NCI-H1694 (cell line): ENCODE data around the gene L3MBTL3.
"Not testable (repeated sequence)": the region's sequence is repeated elsewhere in the genome, so short reads cannot be mapped to it uniquely, and the experiment has no call there.

ENCODE experiments used
- DNase-seq: peaks from one replicate; lab custom pipeline; 2025; lab: John Stamatoyannopoulos, UW

L3MBTL3 gene

DNA sequence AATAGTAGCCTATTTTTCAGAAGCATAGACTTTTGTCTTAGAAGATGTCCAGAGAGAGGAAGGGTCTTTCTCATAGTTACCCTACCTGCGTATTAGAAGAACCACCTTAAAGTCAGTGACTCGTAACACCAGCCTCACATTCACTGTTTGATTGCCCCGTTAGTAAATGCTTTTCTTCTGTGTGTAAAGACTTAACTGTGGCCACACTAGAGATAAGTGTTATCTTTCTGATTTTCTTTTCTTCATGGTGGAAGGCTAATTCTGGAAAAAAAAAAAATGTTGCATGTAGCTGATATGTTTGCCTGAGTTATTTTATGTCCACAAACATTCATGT, 120.5 kb downstream of the L3MBTL3 start:
- no peak for DNase-seq

DNA sequence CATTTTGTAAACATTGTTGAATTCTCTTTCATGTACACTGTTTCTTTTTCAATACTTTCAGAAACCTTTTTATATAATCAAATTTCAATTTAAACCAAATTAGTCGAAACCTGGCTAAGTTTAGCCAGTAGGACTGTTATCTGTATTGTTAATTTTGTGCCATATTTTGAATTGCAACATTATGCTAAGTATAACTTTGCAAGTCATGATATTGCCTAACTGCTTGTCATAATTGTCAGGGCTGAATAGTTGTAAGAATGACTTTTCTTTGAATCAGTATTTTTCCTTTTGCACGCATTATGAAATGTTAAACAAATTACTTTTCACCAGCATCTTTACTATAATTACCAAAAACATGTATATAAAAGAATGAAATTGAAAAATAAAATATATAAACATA, 121.7 kb downstream of the L3MBTL3 start:
- DNase-seq = no peak

DNA sequence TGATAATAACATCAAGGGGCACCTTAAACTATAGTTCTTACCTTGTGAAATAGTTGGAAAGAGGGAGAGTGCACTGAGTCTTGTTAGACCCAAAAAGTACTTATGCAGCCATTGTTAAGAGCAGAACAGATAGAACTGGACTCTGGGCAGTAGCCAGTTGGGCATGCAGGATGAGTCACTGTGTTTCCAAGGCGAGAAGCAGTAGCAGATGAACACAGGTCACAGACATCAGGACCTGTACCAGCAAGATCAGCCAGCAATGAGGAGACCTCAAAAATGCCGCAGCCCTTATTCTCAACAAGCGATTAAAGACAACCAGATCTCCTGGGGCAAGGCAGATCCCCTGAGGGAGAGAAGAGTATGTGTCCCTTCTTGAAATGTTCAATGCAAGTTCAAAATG, 125.3 kb downstream of the L3MBTL3 start:
- no peak for DNase-seq

DNA sequence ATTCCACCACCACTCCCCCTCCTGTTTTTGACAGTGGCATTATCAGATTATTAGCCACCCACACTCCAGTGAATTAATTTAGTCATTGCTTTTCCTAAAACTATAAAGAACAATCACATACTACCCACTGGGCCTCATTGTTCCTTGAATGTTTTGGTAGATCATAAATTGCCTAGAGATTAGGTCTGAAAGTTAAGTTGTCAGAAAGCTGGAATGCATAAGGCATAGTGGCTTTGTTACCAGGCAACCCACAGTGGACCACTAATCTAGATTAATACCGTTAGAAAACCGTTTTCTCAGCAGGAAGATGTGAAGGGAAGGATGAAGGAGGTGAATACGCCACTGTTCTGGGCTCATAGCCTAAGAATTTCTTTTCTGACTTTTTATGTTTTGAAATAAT, 128.7 kb downstream of the L3MBTL3 start:
- DNase-seq = no peak

DNA sequence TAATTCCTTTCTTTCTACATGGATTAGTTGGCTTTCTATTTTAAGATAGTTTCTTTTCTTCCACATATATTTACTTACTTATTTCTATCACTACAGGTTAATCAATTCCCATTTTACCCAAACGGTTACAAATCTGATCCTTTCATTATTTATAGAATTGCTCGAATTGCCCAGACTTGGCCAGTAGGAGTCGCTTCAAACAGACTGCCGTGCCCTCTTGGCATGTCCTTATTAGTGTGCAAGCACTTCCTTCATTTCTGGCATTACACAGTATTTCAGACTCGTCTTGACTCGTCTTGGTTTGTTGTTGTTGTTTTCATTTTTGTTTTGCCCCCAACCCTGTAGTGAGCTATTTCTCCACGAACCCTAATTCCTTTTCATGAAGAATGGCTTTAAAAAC, 129.8 kb downstream of the L3MBTL3 start:
- no peak for DNase-seq

DNA sequence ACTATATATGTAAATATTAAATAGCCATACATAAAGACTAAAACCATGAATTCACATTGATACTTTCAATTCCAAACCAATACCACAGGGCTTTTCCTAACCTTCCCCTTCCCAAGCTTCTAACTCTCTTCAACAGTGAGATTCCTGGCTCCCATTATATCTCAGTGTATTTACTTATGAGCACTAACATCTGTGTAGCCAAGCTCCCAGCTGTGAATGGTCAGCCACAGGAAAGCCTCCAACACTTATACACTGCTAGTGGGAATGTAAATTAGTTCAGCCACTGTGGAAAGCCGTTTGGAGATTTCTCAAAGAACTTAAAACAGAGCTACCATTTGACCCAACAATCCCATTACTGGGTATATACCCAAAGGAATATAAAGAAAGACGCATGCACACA, 130.6 kb downstream of the L3MBTL3 start:
- DNase-seq = not testable (repeated sequence)

DNA sequence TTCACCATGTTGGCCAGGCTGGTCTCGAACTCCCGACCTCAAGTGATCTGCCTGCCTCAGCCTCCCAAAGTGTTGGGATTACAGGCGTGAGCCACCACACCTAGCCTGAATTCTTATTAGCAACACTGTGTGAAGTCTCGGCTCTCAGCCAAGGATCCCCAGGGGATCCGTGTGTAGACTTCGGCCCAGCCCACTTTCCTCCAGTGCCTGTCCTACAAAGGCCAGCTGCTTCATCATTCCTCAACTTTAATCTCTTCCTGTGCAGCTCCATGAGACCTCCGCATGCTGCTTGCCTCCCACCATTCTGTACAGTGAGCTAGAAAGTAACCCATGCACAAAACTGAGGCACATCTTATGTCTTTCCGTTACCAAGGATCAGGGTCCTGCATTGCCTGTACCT, 132.5 kb downstream of the L3MBTL3 start:
- DNase-seq = no peak

DNA sequence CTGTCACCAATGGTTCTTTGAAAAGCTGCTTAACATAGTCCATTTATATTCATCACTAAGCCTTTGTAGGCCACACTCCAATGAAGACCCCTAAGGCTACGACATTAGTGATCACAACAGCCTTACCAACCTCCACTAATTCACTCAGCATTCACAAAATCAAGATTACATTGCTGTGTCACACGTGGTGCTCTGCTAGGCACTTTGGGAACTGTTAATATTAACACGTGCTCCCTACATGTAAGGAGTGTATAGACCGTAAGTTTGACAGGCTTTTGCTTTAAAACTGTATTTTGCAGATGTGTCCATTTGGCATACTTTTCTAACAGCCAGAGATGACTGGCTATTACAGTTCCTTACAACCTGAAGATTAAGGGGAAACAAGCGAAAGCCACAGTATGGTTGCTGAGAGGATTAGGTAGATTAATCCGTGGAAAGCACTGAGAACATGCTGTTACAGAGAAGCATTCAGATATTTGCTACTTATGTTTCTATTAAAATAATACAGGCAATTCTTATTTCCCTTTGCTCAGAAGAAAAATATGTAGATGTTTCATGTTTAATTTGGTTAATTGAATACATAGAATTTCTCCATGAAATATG, 134.6 kb downstream of the L3MBTL3 start:
- DNase-seq = no peak

DNA sequence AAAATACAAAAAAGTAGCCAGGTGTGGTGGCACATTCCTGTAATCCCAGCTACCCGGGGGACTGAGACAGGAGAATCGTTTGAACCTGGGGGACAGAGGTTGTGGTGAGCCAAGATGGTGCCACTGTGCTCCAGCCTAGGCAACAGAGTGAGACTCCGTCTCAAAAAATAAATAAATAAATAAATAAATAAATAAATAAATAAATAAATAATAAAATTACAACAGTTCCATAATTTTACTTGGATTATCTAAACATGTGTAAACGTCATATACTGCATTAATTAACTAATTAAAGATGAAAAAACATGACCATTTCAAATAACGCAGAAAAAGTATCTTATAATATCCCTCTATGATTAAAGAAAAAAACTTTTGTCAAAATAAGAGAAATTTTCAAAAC, 138.5 kb downstream of the L3MBTL3 start:
- no peak for DNase-seq

DNA sequence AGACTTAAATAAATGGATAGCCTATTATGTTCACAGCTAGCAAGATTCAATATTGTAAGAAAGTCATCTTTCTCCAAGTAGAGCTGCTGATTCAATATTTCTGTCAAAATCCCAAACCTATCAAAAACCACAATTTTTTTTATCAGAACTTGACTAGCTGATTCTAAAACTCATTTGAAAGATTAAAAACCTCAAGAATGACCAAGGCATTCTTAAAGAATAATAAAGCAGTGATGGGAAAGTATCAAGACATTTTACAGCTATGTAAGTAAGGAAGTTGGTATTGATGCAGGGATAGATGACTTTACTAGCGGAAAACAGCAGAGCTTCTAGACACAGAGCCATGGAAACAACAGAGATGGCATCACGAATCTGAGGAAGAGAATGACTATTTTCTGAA, 139.7 kb downstream of the L3MBTL3 start:
- DNase-seq = no peak

DNA sequence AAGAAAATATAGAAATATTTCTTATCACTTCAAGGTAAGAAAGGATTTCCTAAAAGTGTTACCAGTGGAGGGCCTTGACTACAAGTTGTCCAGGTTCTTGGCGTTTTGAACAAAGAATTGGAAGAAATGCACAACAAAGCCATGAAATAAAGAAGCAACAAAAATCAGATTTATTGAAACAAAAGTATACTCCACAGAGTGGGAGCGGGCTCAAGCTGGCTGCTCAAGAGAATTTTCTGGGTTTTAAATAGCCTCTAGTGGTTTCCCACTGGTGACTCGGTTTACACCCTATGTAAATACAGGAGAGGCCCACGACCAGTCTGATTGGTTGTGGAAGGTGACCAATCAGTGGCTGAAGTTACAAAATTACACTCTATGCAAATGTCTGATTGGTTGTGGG, 140.2 kb downstream of the L3MBTL3 start:
- no peak for DNase-seq

DNA sequence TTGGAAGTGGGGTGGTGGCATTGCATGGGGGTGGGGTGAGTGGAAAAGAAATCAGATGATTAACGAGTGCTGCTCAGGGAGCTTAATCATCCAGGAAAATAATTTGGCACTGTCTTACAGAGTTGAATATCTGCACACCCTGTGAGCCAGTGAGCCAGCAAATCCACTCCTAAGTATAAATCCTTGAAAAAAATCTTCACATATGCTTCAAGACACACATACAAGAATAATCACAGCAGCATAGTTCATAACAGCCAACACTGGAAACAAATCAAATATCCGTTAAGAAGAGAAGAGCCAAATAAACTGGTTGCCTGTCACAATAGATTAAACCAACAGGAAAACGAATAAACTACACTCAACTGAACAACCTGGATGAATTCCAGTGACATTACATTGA, 141.6 kb downstream of the L3MBTL3 start:
- DNase-seq = no peak

DNA sequence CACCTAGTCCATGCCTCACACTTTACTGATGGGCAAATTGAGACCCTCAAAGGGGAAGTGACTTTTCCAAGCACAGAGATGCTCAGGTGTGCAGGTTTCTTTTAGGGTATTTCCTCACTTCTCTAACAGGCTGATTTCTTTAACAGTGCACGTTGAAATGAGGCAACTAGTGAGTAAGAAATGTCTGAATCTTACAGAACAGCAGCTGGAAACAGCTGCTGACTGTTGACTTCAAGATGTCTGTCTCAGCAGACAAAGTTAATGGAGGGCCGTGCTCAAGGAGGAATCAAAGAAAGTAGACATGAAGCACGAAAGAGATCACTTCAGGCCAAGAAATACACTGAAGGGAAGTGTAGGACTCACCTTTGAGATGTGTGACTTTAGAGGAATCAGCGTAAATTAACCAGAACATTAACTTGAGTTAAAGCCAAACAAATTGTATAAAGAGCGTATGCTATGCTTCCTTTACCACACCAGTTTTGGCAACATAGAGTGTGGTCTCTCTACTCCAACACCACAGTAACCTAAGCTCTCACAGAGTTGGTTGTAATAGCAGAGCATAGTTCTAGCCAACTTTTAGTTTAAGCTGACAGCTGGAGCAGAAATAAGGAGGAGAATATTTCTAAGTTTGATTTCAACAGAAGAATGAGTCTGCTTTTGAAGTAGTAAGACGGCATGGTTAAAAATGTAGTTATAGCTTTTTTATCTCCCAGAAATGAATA, 143.5 kb downstream of the L3MBTL3 start:
- DNase-seq = no peak

DNA sequence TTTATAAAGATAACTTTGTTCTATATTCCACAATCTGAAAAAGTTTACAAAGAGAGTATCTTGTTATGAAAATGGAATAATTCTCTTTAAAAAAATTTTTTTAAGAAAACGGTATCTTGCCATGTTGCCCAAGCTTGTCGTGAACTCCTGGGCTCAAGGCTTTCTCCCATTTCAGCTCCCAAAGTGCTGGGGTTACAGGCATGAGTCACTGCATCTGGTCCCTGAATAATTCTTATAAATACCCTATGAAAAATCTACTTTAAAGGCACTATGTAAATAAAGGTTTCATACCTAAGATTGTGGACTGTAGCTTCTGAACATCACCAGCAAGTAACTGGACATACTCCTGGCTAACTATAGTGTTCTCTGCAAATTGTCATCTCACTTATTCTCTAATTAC, 144.0 kb downstream of the L3MBTL3 start:
- no peak for DNase-seq

DNA sequence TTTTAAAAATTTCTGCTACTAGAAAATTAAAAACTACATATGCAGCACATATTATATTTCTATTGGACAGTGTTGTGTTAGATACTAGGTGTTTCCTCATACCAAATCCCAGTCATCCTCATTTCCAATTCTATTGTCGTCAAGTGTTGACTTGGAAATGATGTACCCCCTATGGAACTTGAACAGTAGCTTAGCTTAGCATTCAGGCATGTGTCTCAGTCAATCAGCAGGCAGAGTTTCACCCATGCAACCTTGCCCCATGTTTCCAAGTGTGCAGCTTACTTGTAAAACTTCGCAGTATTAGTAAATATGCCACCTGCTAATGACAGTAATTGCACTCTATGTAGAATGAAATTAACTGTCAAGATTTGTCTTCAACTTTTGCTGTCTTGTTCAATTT, 144.9 kb downstream of the L3MBTL3 start:
- DNase-seq = no peak

DNA sequence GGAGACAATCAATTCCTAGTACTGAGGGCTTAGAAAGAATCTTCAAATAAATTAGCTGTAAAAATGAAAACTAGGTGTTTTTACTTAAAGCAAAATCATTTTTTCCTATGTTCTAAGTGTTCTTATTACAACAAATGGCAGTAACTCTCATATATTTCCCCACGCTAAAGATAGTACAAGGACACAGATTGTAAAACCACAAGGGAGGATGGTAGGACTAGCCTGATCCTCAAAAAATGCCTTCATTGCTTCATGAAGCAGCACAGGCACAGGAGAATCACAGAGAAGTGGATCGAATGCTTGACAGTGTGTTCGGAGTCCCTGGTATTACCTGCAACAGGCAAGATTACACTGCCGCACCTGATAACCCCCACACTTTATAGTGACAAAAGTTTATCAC, 145.9 kb downstream of the L3MBTL3 start:
- no peak for DNase-seq

DNA sequence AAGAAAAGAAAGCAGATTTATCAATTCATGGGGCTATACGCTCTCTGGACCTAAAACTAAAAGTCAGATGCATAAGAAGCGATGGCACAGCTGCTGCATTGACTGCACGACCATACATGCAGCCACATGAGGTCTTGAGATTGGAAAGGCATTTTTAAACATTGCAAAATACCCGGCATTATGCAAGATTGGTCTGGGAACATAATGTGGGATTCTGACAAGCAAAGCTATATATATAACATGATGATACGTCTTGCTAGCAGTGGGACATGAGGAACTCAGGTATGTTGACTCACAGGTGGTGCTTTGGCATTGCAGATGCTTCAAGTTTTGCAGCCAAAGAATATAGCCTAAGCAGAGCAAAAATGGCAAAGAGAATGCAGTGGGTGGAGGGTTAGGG, 149.3 kb downstream of the L3MBTL3 start:
- DNase-seq = no peak

DNA sequence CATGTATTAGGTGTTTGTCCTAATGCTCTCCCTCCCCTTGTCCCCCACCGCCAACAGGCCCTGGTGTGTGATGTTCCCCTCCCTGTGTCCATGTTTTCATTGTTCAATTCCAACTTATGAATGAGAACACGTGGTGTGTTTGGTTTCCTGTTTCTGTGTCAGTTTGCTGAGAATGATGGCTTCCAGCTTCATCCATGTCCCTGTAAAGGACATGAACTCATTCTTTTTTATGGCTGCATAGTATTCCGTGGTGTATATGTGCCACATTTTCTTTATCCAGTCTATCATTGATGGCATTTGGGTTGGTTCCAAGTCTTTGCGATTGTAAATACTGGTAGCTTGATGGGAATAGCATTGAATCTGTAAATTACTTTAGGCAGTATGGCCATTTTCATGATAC, 151.8 kb downstream of the L3MBTL3 start:
- not testable (repeated sequence) for DNase-seq

DNA sequence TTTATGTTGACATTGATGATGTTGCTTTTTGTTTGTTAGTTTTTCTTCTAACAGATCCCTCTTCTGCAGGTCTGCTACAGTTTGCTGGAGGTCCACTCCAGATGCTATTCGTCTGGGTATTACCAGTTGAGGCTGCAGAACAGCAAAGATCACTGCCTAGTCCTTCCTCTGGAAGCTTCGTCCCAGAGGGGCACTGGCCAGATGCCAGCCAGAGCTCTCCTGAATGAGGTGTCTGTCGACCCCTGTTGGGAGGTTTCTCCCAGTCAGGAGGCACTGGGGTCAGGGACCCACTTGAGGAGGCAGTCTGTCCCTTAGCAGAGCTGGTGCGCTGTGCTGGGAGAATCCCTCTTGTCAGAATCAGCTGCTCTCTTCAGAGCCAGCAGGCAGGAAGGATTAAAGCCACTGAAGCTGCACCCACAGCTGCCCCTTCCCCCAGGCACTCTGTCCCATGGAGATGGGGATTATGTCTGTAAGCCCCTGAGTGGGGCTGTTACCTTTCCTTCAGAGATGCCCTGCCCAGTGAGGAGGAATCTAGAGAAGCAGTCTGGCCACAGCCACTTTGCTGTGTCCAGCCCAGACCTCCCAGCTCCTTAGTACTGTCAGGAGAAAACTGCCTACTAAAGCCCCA, 155.1 kb downstream of the L3MBTL3 start:
- not testable (repeated sequence) for DNase-seq

DNA sequence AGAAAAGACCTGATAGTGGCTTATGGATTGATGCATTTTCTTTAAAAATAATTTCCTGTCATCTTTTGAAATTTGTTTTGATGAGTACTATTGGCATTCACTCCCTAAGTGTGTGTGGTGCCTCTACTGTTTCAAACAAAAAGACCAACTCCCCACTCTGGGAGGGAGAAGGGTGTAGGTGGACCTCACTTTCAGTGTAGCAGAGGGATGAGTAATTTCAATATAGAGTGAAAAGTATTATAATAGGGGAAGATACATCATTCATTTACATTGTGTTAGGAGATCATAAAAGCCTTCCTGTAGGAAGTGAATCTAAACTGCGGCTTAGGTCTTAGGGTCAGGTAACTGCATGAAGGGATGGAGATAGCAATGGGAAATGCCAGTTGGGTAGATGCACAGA, 158.0 kb downstream of the L3MBTL3 start:
- no peak for DNase-seq

DNA sequence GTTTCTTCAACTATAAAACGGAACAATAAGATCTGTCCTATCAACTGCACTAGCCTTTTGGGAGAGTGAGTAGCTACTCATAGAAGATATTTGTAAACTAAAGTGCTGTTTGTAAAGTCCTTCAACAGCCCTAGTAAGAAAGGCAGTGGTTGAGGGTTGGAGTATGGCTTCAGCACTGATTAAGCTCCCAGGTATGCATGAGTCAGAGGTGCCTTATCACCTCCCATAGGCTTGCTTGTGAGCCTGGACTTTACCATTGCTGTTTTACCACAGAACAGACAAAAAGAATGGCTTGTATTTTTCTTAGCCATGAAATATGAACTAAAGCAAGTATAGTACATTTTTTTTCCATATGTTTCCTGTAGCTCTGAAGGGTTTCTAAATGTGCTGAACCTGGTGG, 160.3 kb downstream of the L3MBTL3 start:
- DNase-seq = no peak

DNA sequence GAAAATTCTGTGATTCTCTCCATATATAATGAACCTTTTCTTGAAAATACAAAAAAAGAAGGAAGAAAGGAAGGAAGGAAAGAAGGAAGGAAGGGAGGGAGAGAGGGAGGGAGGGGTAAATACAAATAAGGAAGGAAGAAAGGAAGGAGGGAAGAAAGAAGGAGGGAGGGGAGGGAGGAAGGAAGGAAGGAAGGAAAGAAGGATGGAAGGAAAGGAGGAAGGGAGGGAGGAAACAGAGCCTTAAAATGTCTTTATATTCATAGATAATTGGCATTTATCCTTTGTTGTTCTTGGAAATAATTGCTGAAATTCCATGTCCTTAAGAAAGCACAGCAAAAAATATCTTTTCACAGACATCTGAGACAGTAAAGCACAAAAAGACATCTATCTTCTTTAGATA, 164.1 kb downstream of the L3MBTL3 start:
- no peak for DNase-seq

DNA sequence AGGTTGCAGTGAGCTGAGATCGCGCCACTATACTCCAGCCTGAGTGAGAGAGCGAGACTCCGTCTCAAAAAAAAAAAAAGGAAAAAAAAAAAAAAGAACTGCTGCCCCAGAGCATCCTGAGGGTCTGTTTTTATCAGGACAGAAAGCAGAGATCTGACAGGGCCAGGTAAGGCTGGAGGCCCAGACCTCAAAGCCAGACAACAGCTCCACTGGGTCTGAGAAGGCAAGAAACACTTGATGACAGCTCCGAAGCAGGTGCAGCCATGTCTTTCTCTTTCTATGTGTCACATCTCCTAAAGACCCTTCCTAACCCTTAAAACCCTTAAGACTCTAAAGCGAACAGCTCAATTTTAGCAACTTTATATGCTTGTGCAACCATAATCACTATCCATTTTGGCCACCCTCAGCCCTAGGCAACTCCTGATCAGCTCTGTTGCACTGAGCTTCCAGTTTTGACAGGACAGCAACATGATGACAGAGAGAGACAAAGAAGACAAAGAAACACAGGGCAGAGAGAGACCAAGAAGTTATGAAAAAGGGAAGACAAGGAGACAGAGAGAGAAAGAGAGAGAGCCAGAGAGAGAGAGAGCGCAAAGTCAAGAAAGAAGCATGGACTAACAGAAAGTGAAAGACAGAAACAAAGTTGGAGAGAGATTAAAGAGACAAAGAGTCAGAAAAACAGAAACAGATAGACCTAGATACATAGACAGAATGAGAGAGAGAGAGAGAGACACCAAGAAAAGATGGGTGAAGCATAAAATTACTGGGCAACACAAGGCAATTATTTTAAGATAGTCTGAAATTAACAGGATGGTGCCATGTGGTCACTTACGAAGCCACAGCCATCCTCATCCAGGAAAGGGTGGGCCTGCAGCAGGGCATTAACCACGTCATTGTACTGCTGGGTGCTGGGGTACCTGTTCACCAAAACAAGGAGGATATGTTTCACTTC, 165.2 kb downstream of the L3MBTL3 start:
- DNase-seq = no peak
